SK-N-MC (cell line): ENCODE results near the gene MAML3.

Experiments
- EZH2 ChIP-seq: fragments of 200-600 bp; sonication (generic); IDR thresholded peaks from one replicate; pipeline ENCODE4 v1.6.1; 2017; ENCODE audit warnings: antibody characterized with exemption
- FOXP2 ChIP-seq: optimal IDR thresholded peaks from 2 replicates; pipeline ENCODE3; 2011; ENCODE audit warnings: mild to moderate bottlenecking, moderate library complexity; ENCODE audit not compliant: insufficient read depth; ENCODE audit errors: extremely low read length, control extremely low read depth
- POLR2AphosphoS5 ChIP-seq: IDR thresholded peaks from 2 replicates; pipeline ENCODE4 v1.6.1; 2012; ENCODE audit warnings: mild to moderate bottlenecking, low read depth, low read length, borderline replicate concordance

DNA sequence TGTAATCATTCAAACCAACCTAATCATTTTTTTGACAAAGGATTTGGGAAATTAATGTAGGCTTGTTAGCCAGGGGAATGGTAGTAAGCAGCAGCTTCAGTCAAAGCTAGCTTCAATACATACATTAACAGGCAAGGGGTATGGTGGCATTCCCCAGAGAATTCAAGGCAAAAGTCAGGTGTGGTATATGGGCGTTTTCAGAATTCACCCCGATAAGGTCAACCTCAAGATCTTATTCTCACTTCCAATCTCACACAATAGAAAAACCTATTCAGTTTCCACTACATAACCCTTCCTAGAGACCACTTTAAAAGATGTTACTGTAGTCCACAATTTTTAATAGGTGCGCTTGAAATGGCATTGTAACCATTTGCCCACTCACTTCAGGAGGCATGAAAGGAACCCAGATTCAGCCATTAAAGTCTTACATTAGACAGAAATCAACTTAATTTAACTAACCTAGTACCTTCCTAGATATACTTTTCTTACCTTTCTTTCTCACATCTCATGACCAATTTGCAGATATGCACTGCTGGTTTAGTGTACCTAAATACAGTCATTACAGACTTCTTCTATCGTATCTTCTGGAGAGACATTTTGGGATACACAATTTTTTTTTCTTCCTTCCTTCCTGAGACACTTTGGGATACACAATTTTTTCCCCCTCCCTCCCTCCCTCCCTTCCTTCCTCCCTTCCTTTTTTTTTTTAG lies 34.9 kb downstream of the MAML3 start:
- TF ChIP-seq POLR2AphosphoS5, result no peak
- no peak for TF ChIP-seq EZH2
- no peak for TF ChIP-seq FOXP2
